Measurements from ENCODE around the gene FFAR3. TPM values are rescaled to one million over a fixed set of nuclear protein-coding genes. Genes with fewer than 3 reads are reported as not detected.

Gene FFAR3
- total RNA-seq, 4 donors from 2014 or later: 0.95 to 5.5 (median 2.2) TPM

DNA sequence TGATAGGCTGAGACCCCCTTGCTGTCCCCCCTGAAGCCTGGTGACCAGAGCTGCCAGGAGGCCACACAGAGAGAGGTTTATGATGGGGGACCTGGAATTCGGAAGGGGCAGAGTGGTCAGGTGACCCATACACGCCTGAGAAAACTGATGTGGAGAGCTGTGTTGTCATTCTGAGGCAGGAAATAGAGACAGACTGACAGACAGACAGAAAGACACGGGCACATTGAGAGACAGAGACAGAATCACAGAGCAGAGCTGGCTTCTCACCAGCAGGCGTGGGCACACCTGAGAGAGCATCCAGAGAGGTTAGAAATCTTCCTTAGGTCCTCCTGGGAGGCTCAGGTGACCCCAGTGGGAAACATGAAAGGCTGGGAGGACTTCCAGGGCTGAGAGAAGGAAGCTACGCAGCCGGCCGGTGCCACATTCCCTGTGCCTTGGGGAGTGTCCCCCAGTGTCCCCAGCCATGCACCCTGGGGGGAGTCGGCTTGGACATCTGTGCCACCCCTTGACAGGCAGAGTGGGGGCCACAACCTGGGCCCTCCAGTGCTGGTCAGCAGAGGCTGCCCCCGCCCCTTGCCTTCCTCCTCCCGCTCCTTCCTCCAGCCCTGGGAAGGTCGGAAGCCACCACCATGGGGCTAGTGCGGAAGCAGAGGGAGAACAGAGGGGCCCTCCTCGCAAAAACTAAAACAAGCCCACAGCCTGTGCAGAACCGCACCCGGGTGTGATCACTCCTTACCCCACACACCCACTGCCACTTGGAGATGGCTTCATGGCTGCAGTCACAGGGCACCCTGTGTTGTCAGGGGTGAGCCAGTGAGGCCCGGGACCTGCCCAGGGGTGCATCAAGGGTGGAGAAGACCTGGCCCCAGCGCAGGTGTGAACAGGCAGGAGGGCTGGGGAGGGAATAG, 8.4 kb upstream of the FFAR3 start:
- TF ChIP-seq, protein P1, sequence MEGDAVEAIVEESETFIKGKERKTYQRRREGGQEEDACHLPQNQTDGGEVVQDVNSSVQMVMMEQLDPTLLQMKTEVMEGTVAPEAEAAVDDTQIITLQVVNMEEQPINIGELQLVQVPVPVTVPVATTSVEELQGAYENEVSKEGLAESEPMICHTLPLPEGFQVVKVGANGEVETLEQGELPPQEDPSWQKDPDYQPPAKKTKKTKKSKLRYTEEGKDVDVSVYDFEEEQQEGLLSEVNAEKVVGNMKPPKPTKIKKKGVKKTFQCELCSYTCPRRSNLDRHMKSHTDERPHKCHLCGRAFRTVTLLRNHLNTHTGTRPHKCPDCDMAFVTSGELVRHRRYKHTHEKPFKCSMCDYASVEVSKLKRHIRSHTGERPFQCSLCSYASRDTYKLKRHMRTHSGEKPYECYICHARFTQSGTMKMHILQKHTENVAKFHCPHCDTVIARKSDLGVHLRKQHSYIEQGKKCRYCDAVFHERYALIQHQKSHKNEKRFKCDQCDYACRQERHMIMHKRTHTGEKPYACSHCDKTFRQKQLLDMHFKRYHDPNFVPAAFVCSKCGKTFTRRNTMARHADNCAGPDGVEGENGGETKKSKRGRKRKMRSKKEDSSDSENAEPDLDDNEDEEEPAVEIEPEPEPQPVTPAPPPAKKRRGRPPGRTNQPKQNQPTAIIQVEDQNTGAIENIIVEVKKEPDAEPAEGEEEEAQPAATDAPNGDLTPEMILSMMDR (IDR thresholded peaks at IDR 0.05): no peak
- ATAC-seq (ENCODE audit: low FRiP score) (no peak), DNase-seq (ENCODE audit: low spot score) (peak; percentile 16)

DNA sequence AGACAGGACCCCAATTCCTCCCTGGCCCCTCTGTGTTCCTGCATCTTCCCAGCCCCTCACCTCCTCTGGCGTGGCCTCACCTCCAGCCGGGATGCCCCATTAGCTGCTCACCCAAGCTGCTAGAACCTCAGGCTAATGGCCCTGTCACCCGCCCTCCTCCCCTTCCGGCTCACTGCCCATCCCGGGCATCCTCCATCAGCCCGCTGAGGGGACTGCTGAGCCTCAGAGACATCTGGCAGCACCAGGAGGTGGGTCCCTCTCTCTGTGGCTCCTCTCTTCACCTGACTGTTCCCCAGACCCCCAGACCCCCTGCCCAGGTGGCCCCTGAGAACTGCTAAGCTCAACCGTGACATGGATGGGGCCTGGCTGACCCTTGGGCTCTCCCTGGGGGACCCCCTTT, 7.7 kb upstream of the FFAR3 start:
- DNase-seq (ENCODE audit: low spot score): no peak
- no peak for ATAC-seq (ENCODE audit: low FRiP score)
- TF ChIP-seq, protein P1 (IDR thresholded peaks at IDR 0.05): no peak

DNA sequence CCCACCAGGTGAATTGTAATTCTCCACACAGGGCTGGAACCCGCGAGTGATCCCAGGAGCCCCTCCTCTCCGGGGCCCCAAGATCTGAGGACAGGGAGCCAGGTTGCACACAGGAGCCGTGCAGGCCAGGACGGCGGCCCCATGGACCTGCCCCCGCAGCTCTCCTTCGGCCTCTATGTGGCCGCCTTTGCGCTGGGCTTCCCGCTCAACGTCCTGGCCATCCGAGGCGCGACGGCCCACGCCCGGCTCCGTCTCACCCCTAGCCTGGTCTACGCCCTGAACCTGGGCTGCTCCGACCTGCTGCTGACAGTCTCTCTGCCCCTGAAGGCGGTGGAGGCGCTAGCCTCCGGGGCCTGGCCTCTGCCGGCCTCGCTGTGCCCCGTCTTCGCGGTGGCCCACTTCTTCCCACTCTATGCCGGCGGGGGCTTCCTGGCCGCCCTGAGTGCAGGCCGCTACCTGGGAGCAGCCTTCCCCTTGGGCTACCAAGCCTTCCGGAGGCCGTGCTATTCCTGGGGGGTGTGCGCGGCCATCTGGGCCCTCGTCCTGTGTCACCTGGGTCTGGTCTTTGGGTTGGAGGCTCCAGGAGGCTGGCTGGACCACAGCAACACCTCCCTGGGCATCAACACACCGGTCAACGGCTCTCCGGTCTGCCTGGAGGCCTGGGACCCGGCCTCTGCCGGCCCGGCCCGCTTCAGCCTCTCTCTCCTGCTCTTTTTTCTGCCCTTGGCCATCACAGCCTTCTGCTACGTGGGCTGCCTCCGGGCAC, 6.7 kb upstream of the FFAR3 start:
- TF ChIP-seq, protein P1 (IDR thresholded peaks at IDR 0.05): no peak
- DNase-seq (ENCODE audit: low spot score): peak; percentile 18
- ATAC-seq (ENCODE audit: low FRiP score): no peak

DNA sequence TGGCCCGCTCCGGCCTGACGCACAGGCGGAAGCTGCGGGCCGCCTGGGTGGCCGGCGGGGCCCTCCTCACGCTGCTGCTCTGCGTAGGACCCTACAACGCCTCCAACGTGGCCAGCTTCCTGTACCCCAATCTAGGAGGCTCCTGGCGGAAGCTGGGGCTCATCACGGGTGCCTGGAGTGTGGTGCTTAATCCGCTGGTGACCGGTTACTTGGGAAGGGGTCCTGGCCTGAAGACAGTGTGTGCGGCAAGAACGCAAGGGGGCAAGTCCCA, 6.1 kb upstream of the FFAR3 start:
- ATAC-seq (ENCODE audit: low FRiP score) (no peak), DNase-seq (ENCODE audit: low spot score) (peak; percentile 9)
- TF ChIP-seq, protein P1 (IDR thresholded peaks at IDR 0.05): no peak

DNA sequence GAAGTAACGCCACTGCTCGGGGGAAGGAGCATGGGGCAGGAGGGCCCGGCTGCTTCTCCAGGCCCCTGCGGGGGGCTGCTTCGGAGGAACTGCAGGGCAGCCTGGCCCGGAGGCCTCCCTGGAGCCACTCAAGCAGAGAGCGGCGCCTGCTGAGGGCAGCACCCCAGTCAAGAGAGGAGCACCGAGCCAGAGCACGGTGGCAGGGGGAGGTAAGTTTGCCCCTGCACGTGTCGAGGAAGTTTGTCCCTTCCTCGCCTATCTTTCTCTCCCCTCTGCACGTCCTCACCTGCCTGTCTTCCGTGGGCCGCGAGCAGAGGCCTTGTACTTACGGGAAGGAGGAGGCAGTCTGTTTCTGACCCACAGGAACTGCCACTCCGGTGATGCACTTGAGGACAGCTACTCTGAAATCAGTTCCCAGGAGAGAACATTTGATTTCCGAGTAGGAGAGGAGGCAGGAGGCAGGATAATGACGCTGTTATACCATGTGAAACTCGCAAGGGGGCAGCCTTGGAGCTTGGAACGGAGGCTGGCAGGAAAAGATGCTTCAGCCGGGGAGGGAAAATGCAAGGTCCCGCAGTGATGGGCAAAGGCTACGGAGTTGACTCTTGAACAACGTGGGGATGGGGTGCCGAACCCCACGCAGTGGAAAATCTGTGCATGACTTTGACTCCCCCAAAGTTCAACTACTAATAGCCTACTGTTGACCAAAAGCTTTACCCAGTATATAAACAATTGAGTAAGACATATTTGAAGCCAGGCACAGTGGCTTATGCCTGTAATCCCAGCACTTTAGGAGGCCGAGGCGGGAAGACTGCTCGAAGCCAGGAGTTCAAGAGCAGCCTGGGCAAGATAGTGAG, 5.6 kb upstream of the FFAR3 start:
- ATAC-seq (ENCODE audit: low FRiP score): peak; percentile 73
- TF ChIP-seq, protein P1 (IDR thresholded peaks at IDR 0.05): peak in 2 of 3 donors; percentile 65 to 72
- DNase-seq (ENCODE audit: low spot score): peak; percentile 29

DNA sequence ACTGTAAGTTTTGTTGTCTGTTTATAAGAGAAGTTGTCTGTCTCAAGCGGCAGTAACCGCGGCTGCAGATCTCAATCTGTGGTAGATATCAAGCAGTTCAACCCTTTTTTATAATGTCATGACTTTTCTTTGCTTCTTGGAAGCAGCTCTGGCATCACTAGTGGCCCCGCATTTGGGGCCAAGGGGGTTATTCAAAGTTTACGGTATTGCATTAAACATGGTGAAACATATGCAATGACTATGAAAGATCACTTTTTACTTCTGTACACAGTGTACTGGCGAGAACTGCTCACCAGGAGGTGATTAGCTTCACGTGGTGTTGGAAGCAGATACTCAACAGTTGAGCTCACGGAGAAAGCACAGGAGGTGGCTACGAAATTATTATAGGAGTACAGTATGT, 4.6 kb upstream of the FFAR3 start:
- ATAC-seq (ENCODE audit: low FRiP score) (no peak), DNase-seq (ENCODE audit: low spot score) (no peak)
- TF ChIP-seq, protein P1 (IDR thresholded peaks at IDR 0.05): no peak

All from omental fat pad (tissue), 4 donors.